Stimulated activated CD4-positive, alpha-beta T cell treated with anti-CD3 and anti-CD28 coated beads, Interleukin-1b, Interleukin-23, amount 100 ng/mL, for 24 hours (primary cell): Measurements from ENCODE around the gene SELENOF.
"Not testable (repeated sequence)": the region's sequence is repeated elsewhere in the genome, so short reads cannot be mapped to it uniquely, and the experiment has no call there.

ENCODE experiments used
- DNase-seq, 4 experiments: peaks; one replicate each; pipeline ENCODE4 v3.0.0-alpha.2; 2020; ENCODE audit warnings: low read depth in 4 of 4, low spot score in 1 of 4

Gene SELENOF

GRCh38 chr1:86817246-86817826 lies 96.6 kb downstream of the SELENOF start:
- DNase-seq, result not testable (repeated sequence)

GRCh38 chr1:86814118-86814517 lies 99.8 kb downstream of the SELENOF start:
- DNase-seq, result not testable (repeated sequence)
